ENCODE data around the gene SSR3.

DNA sequence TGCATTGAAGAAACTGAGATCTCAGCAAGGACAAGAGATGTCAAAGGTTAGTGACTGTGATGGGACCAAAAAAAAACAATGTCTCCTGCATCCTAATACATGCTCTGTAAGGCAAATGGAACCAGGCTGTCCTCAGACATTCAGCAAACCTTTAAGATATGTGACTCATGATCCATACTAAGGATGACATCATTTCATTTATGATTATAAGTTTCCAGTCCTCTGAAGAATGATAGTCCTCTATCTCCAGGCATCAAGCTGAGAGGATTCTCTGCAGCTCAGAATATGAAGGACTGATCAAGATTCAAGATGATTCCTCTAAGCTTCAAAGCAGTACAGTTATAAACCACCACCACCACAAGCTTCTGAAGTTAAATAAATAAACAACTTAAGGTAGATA is 47.6 kb downstream of the SSR3 start:
- TF ChIP-seq, protein P1, sequence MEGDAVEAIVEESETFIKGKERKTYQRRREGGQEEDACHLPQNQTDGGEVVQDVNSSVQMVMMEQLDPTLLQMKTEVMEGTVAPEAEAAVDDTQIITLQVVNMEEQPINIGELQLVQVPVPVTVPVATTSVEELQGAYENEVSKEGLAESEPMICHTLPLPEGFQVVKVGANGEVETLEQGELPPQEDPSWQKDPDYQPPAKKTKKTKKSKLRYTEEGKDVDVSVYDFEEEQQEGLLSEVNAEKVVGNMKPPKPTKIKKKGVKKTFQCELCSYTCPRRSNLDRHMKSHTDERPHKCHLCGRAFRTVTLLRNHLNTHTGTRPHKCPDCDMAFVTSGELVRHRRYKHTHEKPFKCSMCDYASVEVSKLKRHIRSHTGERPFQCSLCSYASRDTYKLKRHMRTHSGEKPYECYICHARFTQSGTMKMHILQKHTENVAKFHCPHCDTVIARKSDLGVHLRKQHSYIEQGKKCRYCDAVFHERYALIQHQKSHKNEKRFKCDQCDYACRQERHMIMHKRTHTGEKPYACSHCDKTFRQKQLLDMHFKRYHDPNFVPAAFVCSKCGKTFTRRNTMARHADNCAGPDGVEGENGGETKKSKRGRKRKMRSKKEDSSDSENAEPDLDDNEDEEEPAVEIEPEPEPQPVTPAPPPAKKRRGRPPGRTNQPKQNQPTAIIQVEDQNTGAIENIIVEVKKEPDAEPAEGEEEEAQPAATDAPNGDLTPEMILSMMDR (IDR thresholded peaks at IDR 0.05), result no peak
- TF ChIP-seq POLR2A (IDR thresholded peaks at IDR 0.05), result no peak

Measured in esophagus squamous epithelium (tissue), 4 donors.